Endothelial cell of umbilical vein (primary cell): Measurements from ENCODE around the gene RPS6KL1. TPM values are rescaled to one million over a fixed set of nuclear protein-coding genes. Genes with fewer than 3 reads are reported as not detected.

Experiments
- BruUV-seq: library from RNA; stranded (reverse); fragments of 400-500 nt; replicated peaks from 2 replicates; lab custom pipeline; 2021; lab: Mats Ljungman, UMichigan
- CTCF ChIA-PET: fragments of 300-600, 350-600 bp; sonication (Branson Sonifier 250); formaldehyde crosslinking; loops from one replicate; lab custom pipeline; 2021; ENCODE audit warnings: antibody characterized with exemption, inconsistent platforms; lab: Charles Lee
- POLR2A ChIA-PET: fragments of 300-600, 350-600 bp; sonication (Branson Sonifier 250); formaldehyde crosslinking; loops from one replicate; lab custom pipeline; 2021; ENCODE audit warnings: antibody characterized with exemption, inconsistent platforms; lab: Charles Lee
- DNase-seq: peaks from one replicate; pipeline ENCODE4 v3.0.0-alpha.2; 2011; ENCODE audit warnings: low read depth, low spot score
- FAIRE-seq: peaks from 2 replicates; lab custom pipeline; 2011; peaks lifted over from hg19 to GRCh38; lab: Jason Lieb, UNC
- H2AFZ ChIP-seq: 2 replicates; pipeline ENCODE4 v1.6.0; 2012; ENCODE audit warnings: low read depth, low read length, control low read depth, inconsistent platforms
- H3K27ac ChIP-seq: 2 replicates; pipeline ENCODE4 v1.5.1; 2011; ENCODE audit warnings: low read depth, mild to moderate bottlenecking, control low read depth, low read length, moderate library complexity; ENCODE audit not compliant: insufficient read depth
- H3K27me3 ChIP-seq, 2 experiments: 2 replicates each; pipeline versions ENCODE4 v1.6.0 to v1.6.1; 2011; ENCODE audit warnings: low read length in 2 of 2, mixed read lengths in 1 of 2; ENCODE audit not compliant: control insufficient read depth in 2 of 2, insufficient read depth in 2 of 2
- H3K36me3 ChIP-seq, 2 experiments: 2 replicates in 1 of 2; 3 replicates in 1 of 2; pipeline ENCODE4 v1.5.1; 2011; ENCODE audit warnings: low read length in 2 of 2, mild to moderate bottlenecking in 1 of 2, moderate library complexity in 1 of 2; ENCODE audit not compliant: control insufficient read depth in 2 of 2, insufficient read depth in 2 of 2; ENCODE audit errors: extremely low read depth in 1 of 2
- H3K4me1 ChIP-seq: 3 replicates; pipeline ENCODE4 v1.5.1; 2011; ENCODE audit warnings: mild to moderate bottlenecking, low read length; ENCODE audit not compliant: control insufficient read depth, insufficient read depth; ENCODE audit errors: extremely low read depth
- H3K4me2 ChIP-seq: 2 replicates; pipeline ENCODE4 v1.6.1; 2011; ENCODE audit warnings: low read length, control low read depth, mixed read lengths; ENCODE audit not compliant: insufficient read depth
- H3K4me3 ChIP-seq, 3 experiments: fragments of 200-600 bp in 1 of 3; sonication (generic), shearing (Covaris generic) in 1 of 3; replicated peaks in 1 of 3; 2 replicates each; pipeline ENCODE4 v1.5.1; 2011 to 2016; ENCODE audit warnings: control low read depth in 3 of 3, low read length in 3 of 3, mild to moderate bottlenecking in 2 of 3, inconsistent platforms in 1 of 3, low read depth in 1 of 3, moderate library complexity in 1 of 3; ENCODE audit not compliant: insufficient read depth in 1 of 3
- H3K79me2 ChIP-seq: 2 replicates; pipeline ENCODE4 v1.6.0; 2012; ENCODE audit warnings: low read length, inconsistent platforms; ENCODE audit not compliant: control insufficient read depth, insufficient read depth
- H3K9ac ChIP-seq: replicated peaks from 2 replicates; pipeline ENCODE3; 2011; ENCODE audit warnings: low read length, control low read depth; ENCODE audit not compliant: insufficient read depth; ENCODE audit errors: extremely low read depth
- H3K9me1 ChIP-seq: replicated peaks from 3 replicates; pipeline ENCODE4 v1.6.0; 2011; ENCODE audit warnings: mild to moderate bottlenecking, low read length; ENCODE audit not compliant: control insufficient read depth, insufficient read depth; ENCODE audit errors: extremely low read depth
- H3K9me3 ChIP-seq: replicated peaks from 2 replicates; pipeline ENCODE4 v1.5.1; 2012; ENCODE audit warnings: low read length, inconsistent platforms; ENCODE audit not compliant: control insufficient read depth, insufficient read depth
- H4K20me1 ChIP-seq: replicated peaks from 2 replicates; pipeline ENCODE3; 2011; ENCODE audit warnings: mild to moderate bottlenecking, low read length; ENCODE audit not compliant: control insufficient read depth, insufficient read depth; ENCODE audit errors: extremely low read depth
- EZH2 ChIP-seq: IDR thresholded peaks from 2 replicates; pipeline ENCODE4 v1.6.1; 2012; ENCODE audit warnings: borderline replicate concordance, low read depth, mild to moderate bottlenecking, moderate library complexity, low read length, inconsistent platforms; ENCODE audit not compliant: severe bottlenecking
- FOS ChIP-seq: IDR thresholded peaks from 2 replicates; pipeline ENCODE4 v1.6.1; 2011; ENCODE audit warnings: mild to moderate bottlenecking, low read length, moderate library complexity, borderline replicate concordance; ENCODE audit not compliant: insufficient read depth
- GATA2 ChIP-seq: IDR thresholded peaks from 2 replicates; pipeline ENCODE4 v1.7.0; 2011; ENCODE audit warnings: low read depth, mild to moderate bottlenecking, moderate library complexity, mixed read lengths, low read length; ENCODE audit not compliant: insufficient read length, insufficient read depth
- JUN ChIP-seq: IDR thresholded peaks from 2 replicates; pipeline ENCODE4 v1.6.1; 2011; ENCODE audit warnings: borderline replicate concordance, low read depth; ENCODE audit not compliant: insufficient read length, insufficient read depth
- MYC ChIP-seq: IDR thresholded peaks from one replicate; pipeline ENCODE4 v1.6.1; 2011; ENCODE audit warnings: mild to moderate bottlenecking, low read depth, low read length
- POLR2A ChIP-seq: IDR thresholded peaks from 2 replicates; pipeline ENCODE4 v1.6.1; 2012; ENCODE audit warnings: low read depth, mild to moderate bottlenecking, control low read depth, low read length
- POLR2AphosphoS5 ChIP-seq: IDR thresholded peaks from 2 replicates; pipeline ENCODE4 v1.6.1; 2012; ENCODE audit warnings: low read depth, mild to moderate bottlenecking, control low read depth, low read length, moderate library complexity; ENCODE audit not compliant: insufficient read depth
- dilution Hi-C: fragments of 300-500 bp; cut with MboI; formaldehyde crosslinking; loops from one replicate; pipeline ENCODE4 v1.15.0; 2019; ENCODE audit warnings: low sequenced_read_pairs; ENCODE audit not compliant: extremely low pct_ligation_motif_present
- intact Hi-C: fragments of 100-400 bp; cut with micrococcal nuclease; formaldehyde crosslinking; loops from one replicate; pipeline ENCODE4 v1.10.0; 2022
- polyA plus RNA-seq, 4 experiments: library from polyadenylated mRNA; depleted of rRNA in 3 of 4; stranded (reverse) in 3 of 4; unstranded in 1 of 4; fragments of >200 nt; gene quantifications; 2 replicates each; pipeline versions ENCODE4 v1.2.1 to v1.2.3, GENCODE V29; 2011 to 2012; ENCODE audit warnings: missing spikeins in 1 of 4
- total RNA-seq: library from RNA; stranded (reverse); gene quantifications from 2 replicates; pipeline ENCODE4 v1.2.3, GENCODE V29; 2021
- TF ChIP-seq, protein P1 (sequence below), 2 donors: IDR thresholded peaks; 1 replicate in 1 of 2; 2 replicates in 1 of 2; pipeline ENCODE4 v1.5.1; 2011; ENCODE audit warnings: low read length in 2 of 2, mild to moderate bottlenecking in 2 of 2, moderate library complexity in 2 of 2, control low read depth in 1 of 2, inconsistent platforms in 1 of 2, low read depth in 1 of 2; ENCODE audit not compliant: insufficient read depth in 1 of 2; ENCODE audit errors: extremely low read depth in 1 of 2
- TF ChIP-seq, protein P2 (sequence below): IDR thresholded peaks from 2 replicates; pipeline ENCODE4 v1.6.1; 2011; ENCODE audit not compliant: insufficient read depth, insufficient read length

RPS6KL1 gene
- total and polyA plus RNA-seq, 2 donors (not counting 3 experiments of a cell fraction or from before 2014, with no cell fraction given) = 10.2 to 23.8 TPM

DNA sequence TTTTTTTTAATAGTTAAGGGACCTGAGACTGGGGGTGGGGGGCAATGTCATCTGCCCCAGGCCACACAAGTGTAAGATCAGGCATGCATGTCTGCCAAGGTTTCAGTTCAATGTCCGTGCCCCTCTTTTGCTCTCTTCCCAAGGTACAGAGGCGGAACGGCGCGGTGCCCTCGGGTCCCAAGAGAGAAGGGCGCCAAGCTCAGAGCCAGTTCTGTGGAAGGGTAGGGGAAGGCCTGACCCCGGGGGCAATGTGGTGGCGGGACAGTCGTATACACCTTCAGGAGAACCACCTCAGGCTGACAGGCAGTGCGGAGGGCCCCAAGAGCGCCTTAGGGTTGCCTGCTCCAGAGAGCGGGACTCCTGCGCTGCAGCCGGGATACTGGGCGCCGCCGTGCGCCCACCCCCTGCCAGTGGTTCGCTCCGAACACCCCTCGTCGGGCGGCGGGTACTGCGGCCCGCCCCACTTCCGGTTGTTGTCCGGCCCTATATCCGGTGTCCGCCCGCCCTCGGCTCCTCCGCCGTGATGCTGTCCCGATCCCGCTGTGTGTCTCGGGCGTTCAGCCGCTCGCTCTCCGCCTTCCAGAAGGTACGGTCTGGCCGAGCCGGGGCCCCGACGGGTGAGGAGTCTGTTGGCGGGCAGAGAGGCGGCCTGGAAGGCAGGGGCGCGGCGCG is 41.5 kb downstream of the RPS6KL1 start, which contains the start of gene DLST:
DLST (plus strand) TSS at position 486 of the 672 bp plus-strand sequence; CDS start at position 524, 38 bp downstream.
- peak within 1 kb of the TSS; percentile 49 to 95 (median 93) for H3K4me3 ChIP-seq
- DNase-seq = peak; percentile 87

DNA sequence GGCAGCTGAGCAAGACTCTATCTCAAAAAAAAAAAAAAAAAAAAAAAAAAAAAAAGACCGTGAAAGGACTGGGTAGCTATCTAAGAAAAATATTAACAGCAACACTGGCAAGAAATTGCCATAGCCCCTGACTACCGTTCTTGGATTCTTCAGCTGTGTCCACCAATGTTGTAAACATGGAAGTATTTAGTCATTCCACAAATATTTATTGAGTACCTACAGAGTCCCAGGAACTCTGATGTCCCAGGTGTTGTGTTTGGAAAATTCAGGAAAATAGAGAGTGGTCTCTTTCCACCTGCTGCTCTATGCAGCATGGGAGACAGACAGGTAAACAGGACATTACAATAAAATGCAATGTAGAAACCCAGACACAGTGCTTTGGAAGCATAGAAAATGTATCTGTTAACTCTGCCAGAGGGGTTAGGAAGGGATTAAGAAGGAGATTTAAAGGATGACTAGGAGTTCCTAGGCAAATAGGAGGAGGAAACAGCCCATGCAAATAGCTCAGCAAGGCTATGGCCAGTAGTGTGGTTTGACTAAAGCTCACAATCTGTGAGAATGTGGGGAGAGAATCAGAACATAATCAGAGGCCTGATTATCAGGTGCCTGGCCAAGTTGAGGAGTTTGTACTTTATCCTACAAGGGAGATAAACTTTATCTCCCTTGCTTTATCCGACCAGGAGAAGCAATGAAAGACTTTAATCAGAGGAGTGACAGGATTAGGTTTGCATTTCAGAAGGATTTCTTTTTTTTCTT is 43.5 kb downstream of the RPS6KL1 start:
- Histone ChIP-seq H3K79me2 (peaks cover 27% of the 10 kb centered on the region), H4K20me1 (peaks cover 6% of the 10 kb centered on the region), H3K27me3 (no peaks in the 10 kb centered on the region), H3K9me1 (peaks cover 3% of the 10 kb centered on the region), H3K4me2 (no peak overlapping the region), H3K4me1 (peaks cover 28% of the 10 kb centered on the region), H3K27ac (no peak overlapping the region), H3K36me3 (no peaks in the 10 kb centered on the region), H3K9me3 (no peaks in the 10 kb centered on the region), H2AFZ (no peak overlapping the region), H3K4me3 (no peak overlapping the region), H3K9ac (no peak overlapping the region)
- no TSS peak for BruUV-seq
- ChIA-PET POLR2A (interaction anchor here (0.6 kb wide), 1 partner anchor 206 kb away, joined by 7 read pairs; no protein-coding TSS in a partner anchor), CTCF (interaction anchor here (0.7 to 14.1 kb wide), 6 partner anchors 11 to 209 kb away, joined by 3 to 245 read pairs (median 14); no protein-coding TSS in a partner anchor)
- TF ChIP-seq POLR2A = no peak
- TF ChIP-seq MYC = no peak
- TF ChIP-seq EZH2 = no peak
- no peak for TF ChIP-seq POLR2AphosphoS5
- TF ChIP-seq JUN = no peak
- TF ChIP-seq FOS = no peak
- TF ChIP-seq, protein P1, sequence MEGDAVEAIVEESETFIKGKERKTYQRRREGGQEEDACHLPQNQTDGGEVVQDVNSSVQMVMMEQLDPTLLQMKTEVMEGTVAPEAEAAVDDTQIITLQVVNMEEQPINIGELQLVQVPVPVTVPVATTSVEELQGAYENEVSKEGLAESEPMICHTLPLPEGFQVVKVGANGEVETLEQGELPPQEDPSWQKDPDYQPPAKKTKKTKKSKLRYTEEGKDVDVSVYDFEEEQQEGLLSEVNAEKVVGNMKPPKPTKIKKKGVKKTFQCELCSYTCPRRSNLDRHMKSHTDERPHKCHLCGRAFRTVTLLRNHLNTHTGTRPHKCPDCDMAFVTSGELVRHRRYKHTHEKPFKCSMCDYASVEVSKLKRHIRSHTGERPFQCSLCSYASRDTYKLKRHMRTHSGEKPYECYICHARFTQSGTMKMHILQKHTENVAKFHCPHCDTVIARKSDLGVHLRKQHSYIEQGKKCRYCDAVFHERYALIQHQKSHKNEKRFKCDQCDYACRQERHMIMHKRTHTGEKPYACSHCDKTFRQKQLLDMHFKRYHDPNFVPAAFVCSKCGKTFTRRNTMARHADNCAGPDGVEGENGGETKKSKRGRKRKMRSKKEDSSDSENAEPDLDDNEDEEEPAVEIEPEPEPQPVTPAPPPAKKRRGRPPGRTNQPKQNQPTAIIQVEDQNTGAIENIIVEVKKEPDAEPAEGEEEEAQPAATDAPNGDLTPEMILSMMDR (IDR thresholded peaks at IDR 0.05; ENCODE audit: extremely low read depth in 1 of 2, insufficient read depth in 1 of 2, low read depth in 1 of 2, low read length in 2 of 2) = no peak
- no peak for TF ChIP-seq GATA2
- TF ChIP-seq, protein P2, sequence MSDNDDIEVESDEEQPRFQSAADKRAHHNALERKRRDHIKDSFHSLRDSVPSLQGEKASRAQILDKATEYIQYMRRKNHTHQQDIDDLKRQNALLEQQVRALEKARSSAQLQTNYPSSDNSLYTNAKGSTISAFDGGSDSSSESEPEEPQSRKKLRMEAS = no peak
- DNase-seq (no peak), FAIRE-seq (no peak)
- intact Hi-C loops (no loop called here), dilution Hi-C loops (no loop called here)

More for the DNA sequence above, 41.5 kb downstream of the RPS6KL1 start, which contains the start of gene DLST:
- intact Hi-C loops (loop anchor here (1.0 kb wide), 3 partner anchors 20 to 272 kb away; no protein-coding TSS in a partner anchor), dilution Hi-C loops (no loop called here)
- peak within 1 kb of the TSS; percentile 98 for H2AFZ ChIP-seq
- H3K9ac ChIP-seq = peak within 1 kb of the TSS; percentile 88
- no peaks in the 10 kb centered on the region for H3K9me3 ChIP-seq
- no peaks in the 10 kb centered on the region for H3K27me3 ChIP-seq
- ChIA-PET CTCF (interaction anchor here (1.8 to 14.1 kb wide), 3 partner anchors 20 to 273 kb away, joined by 6 to 245 read pairs (median 39); no protein-coding TSS in a partner anchor), POLR2A (interaction anchor here (0.8 kb wide), 1 partner anchor 58 kb away, joined by 3 read pairs; no protein-coding TSS in a partner anchor)
- peak within 1 kb of the TSS; percentile 74 for H3K27ac ChIP-seq
- TF ChIP-seq JUN = no peak
- peak; percentile 98 for TF ChIP-seq POLR2AphosphoS5
- TF ChIP-seq, protein P2 = no peak
- peak; percentile 96 for TF ChIP-seq POLR2A
- TF ChIP-seq MYC = no peak
- FAIRE-seq = peak; percentile 71
- peaks cover 24% of the 10 kb centered on the region for H3K4me1 ChIP-seq
- peak within 1 kb of the TSS; percentile 99 for H3K4me2 ChIP-seq
- no TSS peak for BruUV-seq
- peaks cover 47% of the 10 kb centered on the region for H3K79me2 ChIP-seq
- peaks cover 6% of the 10 kb centered on the region for H4K20me1 ChIP-seq
- no peaks in the 10 kb centered on the region for H3K36me3 ChIP-seq
- H3K9me1 ChIP-seq = peaks cover 3% of the 10 kb centered on the region
